Amniotic stem cell (primary cell): ENCODE measurements around the gene PCDHGA3.
A peak's percentile ranks its signal among the peaks of the same experiment; 100 is the strongest.
"Not testable (repeated sequence)": the region's sequence is repeated elsewhere in the genome, so short reads cannot be mapped to it uniquely, and the experiment has no call there.

Source experiments
- DNase-seq: peaks from one replicate; lab custom pipeline; 2025; lab: John Stamatoyannopoulos, UW

Gene PCDHGA3

DNA sequence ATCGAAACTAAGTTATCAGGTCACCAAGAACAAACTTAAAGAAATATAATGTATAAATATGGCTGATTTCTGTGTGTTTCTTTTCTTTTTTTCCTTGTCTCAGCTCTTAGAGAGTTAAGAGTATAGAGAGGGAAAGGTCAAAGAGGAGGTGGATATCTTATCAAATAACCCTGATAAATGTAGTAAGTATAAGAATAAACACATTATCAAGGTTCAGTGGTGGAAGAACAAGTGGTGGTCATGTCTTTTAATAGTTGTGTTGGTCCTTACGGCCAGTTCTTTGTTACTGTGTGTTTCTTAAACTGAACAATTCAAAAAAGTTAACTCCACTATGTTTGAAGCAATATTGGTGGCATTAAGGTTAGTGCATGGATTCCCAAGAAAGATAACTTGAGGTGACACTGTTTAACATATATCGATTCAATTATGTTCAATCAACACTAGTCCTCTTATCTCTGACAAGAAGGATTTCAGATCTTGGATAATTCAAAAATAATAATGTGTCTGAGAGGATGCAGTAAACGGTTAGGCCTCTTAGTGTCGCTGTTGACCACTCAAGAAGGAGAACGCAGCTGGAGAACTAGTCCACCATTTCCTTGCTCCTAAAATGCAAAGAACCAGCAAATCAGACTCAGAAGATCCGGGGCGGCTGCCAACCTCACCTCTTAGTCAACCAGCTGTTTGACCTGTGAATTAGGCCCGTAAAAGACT lies at the start of gene PCDHGA3:
Gene PCDHGA3, plus strand, starts transcription at position 588 of the 711 bp plus-strand sequence. CDS start 205 bp downstream, outside the sequence.
- no peak for DNase-seq

DNA sequence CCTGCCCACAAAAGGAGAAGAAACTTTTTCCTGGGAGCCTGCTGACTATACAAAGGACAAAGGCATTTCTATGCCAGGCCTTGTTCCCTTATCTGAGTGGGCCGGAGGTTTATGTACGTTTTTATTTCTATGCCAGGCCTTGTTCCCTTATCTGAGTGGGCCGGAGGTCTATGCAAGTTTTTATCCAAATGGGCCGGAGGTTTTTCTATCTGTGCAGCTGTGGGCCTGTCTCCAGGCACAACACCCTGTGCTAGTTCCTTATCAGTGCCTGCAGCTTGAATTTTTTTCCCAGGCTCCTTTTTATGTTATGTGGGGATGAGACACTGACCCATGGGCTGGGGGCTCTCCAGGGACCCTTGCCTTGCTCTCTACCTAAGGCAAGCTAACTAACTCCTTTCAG lies 45.3 kb upstream of the PCDHGA3 start:
- no peak for DNase-seq

DNA sequence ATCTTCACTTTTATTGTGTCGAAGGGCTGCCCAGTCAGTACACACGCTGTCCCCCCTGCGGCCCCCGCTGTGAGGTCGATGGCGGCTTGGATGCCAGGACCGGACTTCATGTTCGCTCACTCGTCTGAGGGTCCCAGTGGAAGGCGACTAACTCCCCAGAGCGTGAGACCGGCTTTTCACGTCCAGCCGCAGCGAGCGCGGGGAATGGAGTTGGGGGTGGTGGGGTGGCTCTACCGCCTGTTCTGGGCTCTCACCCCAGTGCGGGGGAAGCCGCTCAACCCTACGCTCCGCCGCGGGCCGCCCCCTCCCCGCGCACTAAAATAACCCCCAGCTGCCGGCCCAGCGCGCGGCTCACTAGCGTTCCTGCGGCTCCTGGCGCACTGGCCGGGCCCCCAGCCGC lies 39.9 kb upstream of the PCDHGA3 start, which contains the start of gene SLC25A2:
Gene SLC25A2, minus strand, starts transcription at position 294 of the 400 bp plus-strand sequence. Its CDS starts 184 bp downstream, at position 110.
- no peak for DNase-seq

DNA sequence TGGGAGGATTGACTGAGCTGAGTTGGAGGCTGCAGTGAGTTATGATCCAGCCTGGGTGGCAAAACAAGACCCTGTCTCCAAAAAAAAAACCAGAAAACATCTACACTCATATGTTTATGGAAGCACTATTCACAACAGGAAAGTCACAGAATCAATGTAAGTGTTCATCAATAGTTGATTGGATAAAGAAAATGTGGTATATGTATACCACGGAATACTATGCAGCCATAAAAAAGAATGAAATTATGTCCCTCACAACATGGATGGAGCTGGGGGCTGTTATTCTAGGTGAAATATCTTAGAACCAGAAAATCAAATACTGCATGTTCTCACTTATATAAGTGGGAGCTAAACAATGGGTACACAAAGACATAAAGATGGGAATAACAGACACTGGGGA lies 37.0 kb upstream of the PCDHGA3 start:
- DNase-seq, result no peak

DNA sequence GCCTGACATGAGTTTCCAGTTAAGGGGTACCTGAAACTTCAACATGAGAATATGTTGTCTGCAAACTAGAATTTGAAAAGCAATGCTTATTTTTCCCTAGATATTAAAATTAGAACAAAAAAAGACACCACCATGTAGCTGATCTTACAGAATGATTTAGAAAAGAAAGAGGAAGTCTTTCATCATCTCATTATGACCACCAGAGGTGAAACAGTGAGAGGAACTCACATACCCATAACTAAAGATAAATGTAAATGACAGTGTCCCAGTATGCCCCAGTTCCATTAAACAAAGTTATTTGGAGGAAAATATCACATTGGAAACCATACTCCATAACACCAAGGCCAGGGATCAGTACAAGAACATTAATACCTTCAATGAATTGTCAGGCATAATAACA lies 29.9 kb upstream of the PCDHGA3 start:
- DNase-seq, result no peak

DNA sequence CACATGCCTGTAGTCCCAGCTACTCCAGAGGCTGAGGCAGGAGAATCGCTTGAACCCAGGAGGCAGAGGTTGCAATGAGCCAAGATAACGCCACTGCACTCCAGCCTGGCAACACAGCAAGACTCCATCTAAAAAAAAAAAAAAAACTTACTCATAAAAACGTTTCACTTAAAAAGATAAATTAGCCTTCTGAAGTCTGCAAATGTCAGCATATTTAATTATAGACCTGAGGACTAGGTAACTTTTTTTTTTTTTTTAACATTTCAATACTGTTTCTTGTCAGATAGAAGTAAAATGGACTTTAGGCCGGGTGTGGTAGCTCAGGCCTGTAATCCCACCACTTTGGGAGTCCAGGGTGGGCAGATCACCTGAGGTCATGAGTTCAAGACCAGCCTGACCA lies 26.7 kb upstream of the PCDHGA3 start:
- not testable (repeated sequence) for DNase-seq

DNA sequence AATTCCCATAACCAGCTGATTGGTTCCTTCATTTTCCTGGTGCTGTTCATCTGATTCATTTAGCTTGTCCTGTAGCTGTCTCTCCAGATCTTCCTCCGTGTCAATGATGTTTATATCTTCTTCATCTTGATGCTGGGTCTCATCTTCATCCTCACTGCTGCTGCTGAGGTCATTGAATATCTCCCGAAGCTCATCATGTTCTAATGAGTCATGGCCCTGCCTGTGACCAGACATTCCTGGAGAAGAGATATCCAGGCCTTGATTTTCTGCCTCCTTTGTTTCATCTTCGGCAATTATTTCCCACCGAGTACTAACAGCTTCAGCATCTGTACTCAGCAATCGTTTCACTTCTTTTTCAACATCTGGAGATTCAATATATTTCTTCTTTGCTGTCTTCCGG lies 24.4 kb upstream of the PCDHGA3 start:
- DNase-seq, result no peak

DNA sequence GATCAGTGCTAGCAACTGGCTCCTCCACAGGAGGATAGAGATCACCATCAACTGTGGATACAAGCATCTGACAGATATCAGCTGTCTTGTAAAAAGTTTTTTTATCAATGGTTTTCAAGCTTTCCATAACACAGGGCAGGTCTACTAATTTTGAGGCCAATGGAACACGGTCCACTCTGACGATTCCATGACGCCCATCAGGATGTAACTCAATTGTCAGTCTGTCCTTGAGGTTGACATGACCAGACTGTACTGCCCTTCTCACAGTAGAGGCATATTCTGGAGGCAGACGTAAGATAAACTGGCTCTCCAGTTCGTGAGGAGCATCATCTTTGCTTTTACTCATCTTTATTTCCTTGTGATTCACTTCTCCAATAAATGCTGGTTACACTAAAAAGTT lies 23.9 kb upstream of the PCDHGA3 start:
- DNase-seq, result no peak

DNA sequence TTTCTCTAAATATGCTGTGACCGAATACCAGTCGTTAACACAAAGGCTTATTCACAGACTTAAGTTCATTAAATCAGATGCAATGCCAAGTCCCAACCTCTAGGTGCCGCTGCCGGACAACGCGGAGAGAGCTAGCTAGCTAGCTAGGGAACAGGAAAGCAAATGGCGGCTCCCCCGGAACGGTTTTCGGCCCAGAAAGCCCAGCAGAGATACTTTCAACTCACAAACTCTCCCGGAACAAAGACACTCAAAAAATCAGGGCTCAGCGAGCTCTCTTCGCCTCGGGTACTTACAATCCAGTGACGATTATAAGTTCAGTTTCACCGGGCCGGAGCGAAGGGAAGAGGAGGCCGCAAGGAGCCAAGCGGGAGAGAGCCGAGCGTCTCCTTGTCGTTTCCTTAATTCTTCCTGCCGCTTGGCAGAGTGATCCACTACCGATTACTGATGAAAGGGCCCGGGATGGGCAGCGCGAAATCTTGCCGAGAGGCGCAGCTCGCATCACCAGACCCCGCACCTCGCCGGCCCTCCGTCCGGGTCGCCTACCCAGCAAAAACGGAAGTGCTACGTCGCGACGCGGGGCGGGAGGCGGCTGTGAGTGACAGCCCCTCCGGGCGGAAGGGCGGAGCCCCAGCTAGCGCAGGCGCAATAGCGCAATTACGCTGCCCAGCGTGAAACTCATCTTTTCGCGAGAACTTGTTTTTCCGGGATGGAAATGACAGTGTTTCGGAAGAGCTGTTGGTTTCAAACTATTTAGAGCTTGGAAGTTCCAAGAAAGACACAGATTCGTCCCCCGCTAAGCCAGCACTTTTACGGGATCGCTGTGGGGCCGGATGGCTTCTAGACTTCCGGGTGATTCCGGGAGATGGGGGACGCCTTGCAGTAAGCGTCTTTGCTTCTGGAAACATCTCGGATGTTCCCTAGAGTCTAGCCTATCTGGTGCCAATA lies 23.1 kb upstream of the PCDHGA3 start, which contains the start of gene TAF7:
Gene TAF7, minus strand, starts transcription at position 560 of the 945 bp plus-strand sequence. CDS start 740 bp downstream, outside the sequence.
- peak; percentile 67 for DNase-seq

DNA sequence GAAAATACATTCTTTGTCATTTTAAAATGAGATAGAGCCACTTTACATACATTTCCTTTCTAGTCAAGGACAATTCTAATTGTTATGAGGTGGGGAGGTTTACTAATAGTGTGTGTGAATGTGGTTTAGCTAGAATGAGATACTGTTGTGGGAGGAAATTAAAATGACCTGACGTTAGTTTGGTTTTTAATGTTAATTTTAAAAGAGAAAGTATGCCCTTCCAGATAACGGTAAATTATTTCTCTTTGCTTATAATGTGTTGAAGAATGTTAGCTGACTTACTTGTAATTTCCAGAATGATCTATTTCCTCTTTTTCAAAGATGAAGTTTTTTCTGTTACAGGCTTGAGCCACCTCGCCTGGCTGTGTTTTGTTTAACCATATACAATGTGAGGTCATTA lies 21.4 kb upstream of the PCDHGA3 start:
- DNase-seq, result no peak

DNA sequence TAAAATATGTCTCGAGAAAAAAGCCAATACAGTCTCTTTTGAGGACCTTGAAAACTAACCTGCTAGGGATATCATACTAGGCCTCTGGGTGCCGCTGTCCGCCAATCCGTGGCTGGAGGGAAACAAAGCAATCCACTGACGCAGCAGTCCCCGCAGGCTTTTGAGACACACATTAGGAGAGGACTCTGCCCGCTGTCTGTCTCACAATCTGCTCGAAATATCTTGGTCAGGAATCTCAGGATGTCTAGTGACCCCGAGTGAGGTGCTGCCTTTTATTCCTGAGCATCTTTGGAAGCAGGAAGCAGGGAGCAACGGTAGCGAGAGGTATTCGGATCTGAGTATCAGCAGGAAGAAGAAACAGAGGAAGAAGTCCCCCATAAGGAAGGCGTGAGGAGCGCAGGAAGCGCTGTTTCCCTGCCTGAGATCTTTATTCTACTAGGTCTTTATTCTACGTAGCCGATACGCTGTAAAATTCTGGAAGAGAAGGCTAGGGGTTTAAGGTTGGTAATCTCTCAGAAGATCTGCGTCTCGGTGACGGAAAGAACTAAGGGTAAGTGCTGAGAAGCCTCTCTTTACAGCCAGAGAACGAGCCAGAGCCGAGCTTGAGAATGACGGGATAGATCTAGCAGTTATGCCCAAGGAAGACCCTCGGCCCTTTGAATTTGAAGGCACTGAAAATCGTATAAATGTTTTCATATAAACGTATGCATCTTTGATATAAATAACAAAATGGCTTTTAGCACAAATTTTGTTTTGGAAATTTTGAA lies 17.4 kb upstream of the PCDHGA3 start:
- DNase-seq, result peak; percentile 23

DNA sequence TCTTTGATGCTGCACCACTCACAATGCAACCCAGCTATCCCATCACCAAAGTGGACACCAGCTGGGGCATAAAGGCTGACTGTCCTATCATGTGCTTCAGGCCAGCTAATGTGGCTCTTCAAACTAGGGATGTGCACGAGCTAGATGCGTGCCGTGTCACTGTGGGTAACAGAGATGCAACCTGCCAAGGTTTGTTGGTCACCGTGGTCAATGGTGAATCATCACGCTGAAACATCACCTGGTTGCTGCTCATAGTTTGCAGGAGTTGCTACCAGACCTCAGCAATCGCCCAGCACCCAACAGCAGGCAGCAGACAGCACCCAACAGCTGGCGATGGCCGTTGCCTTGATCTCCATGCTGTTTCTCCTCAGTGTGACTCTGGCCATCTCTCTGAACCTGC lies 15.4 kb upstream of the PCDHGA3 start:
- DNase-seq, result no peak

DNA sequence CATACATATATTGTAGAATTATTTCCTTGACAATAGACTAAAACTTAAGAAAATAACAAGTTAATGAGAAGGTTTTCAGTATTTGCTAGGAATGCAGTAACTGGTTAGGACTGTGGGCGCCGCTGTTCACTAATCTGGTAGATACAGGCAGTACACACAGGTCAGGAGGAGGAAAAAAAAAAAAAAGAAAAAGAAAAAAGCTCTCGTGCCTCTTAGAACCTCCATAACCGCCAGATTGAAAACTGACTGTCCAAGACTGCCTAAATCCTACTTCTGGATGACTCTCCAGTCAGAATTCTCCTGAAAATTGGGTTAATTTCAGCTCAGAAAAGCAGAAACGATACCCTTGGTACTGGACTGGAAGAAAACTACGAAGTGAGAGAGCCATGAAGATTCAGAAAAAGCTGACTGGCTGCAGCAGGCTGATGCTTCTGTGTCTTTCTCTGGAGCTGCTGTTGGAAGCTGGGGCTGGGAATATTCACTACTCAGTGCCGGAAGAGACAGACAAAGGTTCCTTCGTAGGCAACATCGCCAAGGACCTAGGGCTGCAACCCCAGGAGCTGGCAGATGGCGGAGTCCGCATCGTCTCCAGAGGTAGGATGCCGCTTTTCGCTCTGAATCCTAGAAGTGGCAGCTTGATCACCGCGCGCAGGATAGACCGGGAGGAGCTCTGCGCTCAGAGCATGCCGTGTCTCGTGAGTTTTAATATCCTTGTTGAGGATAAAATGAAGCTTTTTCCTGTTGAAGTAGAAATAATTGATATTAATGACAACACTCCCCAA lies 13.1 kb upstream of the PCDHGA3 start, which contains the start of gene PCDHGA1:
Gene PCDHGA1, plus strand, starts transcription at position 216 of the 782 bp plus-strand sequence.
- peak; percentile 2 for DNase-seq

DNA sequence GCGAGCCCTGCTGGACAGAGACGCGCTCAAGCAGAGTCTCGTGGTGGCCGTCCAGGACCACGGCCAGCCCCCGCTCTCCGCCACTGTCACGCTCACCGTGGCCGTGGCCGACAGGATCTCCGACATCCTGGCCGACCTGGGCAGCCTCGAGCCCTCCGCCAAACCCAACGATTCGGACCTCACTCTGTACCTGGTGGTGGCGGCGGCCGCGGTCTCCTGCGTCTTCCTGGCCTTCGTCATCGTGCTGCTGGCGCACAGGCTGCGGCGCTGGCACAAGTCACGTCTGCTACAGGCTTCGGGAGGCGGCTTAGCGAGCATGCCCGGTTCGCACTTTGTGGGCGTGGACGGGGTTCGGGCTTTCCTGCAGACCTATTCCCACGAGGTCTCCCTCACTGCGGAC lies 11.1 kb upstream of the PCDHGA3 start:
- not testable (repeated sequence) for DNase-seq

DNA sequence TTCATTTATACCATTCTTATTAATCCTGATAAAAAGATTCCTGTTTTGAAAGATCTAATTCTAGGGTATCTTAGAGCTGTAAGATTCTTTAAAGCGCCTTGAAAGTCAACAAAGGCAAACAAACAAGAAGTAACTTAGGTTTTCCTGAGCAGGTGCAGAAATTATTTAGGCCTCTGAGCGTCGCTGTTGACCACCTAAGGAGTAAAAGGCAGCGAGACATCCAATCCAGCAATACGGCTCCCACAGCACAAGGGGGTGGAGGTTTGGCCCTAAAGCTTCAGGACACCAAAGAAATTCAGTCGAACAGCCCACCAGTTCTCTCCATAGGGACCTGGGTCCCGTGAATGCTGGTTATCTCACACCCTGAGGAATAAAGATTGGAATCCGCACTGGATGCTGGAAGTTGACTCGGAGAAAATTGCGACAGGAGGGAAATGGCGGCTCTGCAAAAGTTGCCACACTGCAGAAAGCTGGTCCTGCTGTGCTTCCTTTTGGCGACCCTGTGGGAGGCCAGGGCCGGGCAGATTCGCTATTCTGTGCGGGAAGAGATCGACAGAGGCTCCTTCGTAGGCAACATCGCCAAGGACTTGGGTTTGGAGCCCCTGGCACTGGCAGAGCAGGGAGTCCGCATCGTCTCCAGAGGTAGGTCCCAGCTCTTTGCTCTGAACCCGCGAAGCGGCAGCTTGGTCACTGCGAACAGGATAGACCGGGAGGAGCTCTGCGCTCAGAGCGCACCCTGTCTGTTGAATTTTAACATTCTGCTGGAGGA lies 4.9 kb upstream of the PCDHGA3 start, which contains the start of gene PCDHGA2:
Gene PCDHGA2, plus strand, starts transcription at position 223 of the 769 bp plus-strand sequence.
- no peak for DNase-seq

DNA sequence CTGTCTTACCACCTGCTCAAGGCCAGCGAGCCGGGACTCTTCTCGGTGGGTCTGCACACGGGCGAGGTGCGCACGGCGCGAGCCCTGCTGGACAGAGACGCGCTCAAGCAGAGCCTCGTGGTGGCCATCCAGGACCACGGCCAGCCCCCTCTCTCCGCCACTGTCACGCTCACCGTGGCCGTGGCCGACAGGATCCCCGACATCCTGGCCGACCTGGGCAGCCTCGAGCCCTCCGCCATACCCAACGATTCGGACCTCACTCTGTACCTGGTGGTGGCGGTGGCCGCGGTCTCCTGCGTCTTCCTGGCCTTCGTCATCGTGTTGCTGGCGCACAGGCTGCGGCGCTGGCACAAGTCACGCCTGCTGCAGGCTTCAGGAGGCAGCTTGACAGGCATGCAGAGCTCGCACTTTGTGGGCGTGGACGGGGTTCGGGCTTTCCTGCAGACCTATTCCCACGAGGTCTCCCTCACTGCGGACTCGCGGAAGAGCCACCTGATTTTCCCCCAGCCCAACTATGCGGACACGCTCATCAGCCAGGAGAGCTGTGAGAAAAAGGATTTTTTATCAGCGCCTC lies 2.8 kb upstream of the PCDHGA3 start:
- DNase-seq, result not testable (repeated sequence)

DNA sequence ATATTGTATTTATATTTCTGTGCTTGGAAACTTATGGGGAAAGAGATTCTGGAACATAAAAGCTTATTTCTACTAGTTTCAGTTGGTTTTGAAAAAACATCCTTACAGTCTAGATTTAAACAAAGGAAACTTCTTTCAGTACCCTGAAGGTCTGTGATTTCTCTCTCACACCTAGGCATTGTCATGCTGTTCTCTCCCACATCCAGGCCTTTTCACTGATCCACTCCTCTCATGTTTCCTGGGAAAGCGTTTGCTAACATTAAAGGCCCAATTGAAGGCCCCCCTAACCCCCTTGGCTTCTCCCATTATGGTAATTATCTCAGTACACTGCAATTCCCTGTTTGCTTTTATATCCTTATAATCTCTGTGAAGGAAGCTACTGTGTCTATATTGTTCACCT lies 856 bp upstream of the PCDHGA3 start:
- no peak for DNase-seq

DNA sequence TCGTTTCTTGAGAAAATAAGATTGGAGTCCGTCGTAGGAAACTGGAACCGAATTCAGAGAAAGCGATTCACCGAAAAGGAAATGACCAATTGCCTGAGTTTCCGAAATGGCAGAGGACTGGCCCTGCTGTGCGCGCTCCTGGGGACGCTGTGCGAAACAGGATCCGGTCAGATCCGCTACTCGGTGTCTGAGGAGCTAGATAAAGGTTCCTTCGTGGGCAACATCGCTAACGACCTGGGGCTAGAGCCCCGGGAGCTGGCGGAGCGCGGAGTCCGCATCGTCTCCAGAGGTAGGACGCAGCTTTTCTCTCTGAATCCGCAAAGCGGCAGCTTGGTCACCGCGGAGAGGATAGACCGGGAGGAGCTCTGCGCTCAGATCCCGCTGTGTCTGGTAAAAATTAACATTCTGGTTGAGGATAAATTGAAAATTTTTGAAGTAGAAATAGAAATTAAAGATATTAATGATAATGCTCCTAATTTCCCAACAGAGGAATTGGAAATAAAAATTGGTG lies 379 bp downstream of the PCDHGA3 start:
- DNase-seq, result no peak

DNA sequence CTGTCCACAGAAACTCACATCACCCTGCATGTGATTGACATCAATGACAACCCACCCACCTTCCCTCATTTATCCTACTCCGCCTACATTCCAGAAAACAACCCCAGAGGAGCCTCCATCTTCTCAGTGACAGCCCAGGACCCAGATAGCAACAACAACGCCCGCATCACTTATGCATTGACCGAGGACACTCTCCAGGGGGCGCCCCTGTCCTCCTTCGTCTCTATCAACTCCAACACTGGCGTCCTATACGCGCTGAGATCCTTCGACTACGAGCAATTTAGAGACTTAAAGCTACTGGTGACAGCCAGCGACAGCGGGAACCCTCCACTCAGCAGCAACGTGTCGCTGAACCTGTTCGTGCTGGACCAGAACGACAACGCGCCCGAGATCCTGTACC lies 1.7 kb downstream of the PCDHGA3 start:
- no peak for DNase-seq

DNA sequence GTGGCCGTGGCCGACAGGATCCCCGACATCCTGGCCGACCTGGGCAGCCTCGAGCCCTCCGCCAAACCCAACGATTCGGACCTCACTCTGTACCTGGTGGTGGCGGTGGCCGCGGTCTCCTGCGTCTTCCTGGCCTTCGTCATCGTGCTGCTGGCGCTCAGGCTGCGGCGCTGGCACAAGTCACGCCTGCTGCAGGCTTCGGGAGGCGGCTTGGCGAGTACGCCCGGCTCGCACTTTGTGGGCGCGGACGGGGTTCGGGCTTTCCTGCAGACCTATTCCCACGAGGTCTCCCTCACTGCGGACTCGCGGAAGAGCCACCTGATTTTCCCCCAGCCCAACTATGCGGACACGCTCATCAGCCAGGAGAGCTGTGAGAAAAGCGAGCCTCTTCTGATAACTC lies 2.4 kb downstream of the PCDHGA3 start:
- DNase-seq, result not testable (repeated sequence)
